ENCODE data around the gene ZMYM3. TPM values are rescaled to one million over a fixed set of nuclear protein-coding genes. Genes with fewer than 3 reads are reported as not detected.
"Not testable (repeated sequence)": the region's sequence is repeated elsewhere in the genome, so short reads cannot be mapped to it uniquely, and the experiment has no call there.

The ZMYM3 gene
- 10 to 100 TPM in 3 of 4 donors, 1 to 10 TPM in 1; 9.9 to 19.0 (median 16.8) TPM for total RNA-seq

GRCh38 chrX:71254092-71254963, at the start of gene ZMYM3:
ZMYM3 (minus strand) TSS chrX:71254140; CDS start chrX:71253255, 885 bp downstream.
- H3K36me3 ChIP-seq: peaks cover 0 to 16% (median 12%) of the 10 kb centered on the region in 4 donors
- peaks cover 6 to 26% (median 21%) of the 10 kb centered on the region in 4 donors for H3K4me1 ChIP-seq
- H3K27ac ChIP-seq (replicated peaks in 1 of 4): peak within 1 kb of the TSS; percentile 85 to 91 (median 89)
- H3K4me3 ChIP-seq: peak within 1 kb of the TSS; percentile 65 to 80 (median 68)
- H3K27me3 ChIP-seq: no peaks in the 10 kb centered on the region
- H3K9me3 ChIP-seq: no peaks in the 10 kb centered on the region
- peak; percentile 93 for DNase-seq (ENCODE audit: extremely low spot score)
- intact Hi-C loops (cut with DNase I): loop anchor here (10.0 kb wide), 2 partner anchors 110 to 130 kb away; partner anchors contain the start of gene TAF1
- no peak for TF ChIP-seq EP300 (IDR thresholded peaks at IDR 0.05)
- no peak for TF ChIP-seq POLR2A (IDR thresholded peaks at IDR 0.05; ENCODE audit: low read depth)
- peak in 1 of 3 experiments; percentile 14 for TF ChIP-seq CTCF (IDR thresholded peaks at IDR 0.05)
- TF ChIP-seq POLR2AphosphoS5 (IDR thresholded peaks at IDR 0.05): peak; percentile 68 to 71
- 34% methylated on average over 32 of the region's 54 CpGs for WGBS

DNA sequence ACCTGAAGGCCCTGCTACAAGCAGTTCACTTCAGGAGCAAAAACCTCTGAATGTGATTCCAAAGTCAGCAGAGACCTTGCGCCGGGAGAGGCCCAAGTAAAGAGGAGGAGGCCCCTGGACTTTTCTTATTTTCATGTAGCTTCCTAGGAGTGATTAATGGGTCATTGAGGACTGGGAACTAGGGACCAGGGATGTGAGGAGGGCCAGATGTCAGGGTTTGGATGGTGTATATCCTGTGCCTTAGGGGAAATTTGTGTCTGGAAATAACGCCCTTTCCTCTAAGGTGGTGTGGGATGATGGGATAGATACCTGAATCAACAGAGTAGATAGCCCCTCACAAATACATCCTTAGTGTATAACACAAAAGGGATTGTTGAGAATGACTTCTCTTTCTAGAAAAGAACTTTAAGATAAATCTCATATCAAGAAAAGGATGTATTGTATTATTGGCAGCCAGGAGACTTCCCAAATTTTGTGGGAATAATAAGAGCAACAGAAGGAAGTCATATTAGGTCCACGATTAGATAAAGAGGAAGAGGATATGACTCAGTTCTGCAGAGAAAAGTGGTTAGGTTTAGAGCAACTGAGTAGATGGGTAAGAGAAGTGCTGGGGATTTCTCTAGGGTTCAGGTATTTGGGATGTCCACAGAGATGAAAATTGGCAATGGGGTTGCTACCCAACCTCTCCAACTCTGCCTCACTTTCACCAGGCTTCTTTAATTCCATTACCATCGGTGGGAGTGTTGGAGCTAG, 48.7 kb upstream of the ZMYM3 start:
- Histone ChIP-seq H3K4me3 (peak overlapping the region; percentile 39 to 51 (median 50)), H3K27ac (replicated peaks in 1 of 4) (peak overlapping the region; percentile 62 to 79 (median 76)), H3K27me3 (no peaks in the 10 kb centered on the region), H3K4me1 (peaks cover 0 to 33% (median 21%) of the 10 kb centered on the region in 4 donors), H3K9me3 (no peaks in the 10 kb centered on the region), H3K36me3 (peaks cover 23 to 31% (median 27%) of the 10 kb centered on the region in 4 donors)
- DNase-seq (ENCODE audit: extremely low spot score): no peak
- WGBS: 57% methylated on average over 3 of the region's 5 CpGs
- intact Hi-C loops (cut with DNase I): no loop called here
- no peak for TF ChIP-seq POLR2AphosphoS5 (IDR thresholded peaks at IDR 0.05)
- no peak for TF ChIP-seq CTCF (IDR thresholded peaks at IDR 0.05)
- no peak for TF ChIP-seq POLR2A (IDR thresholded peaks at IDR 0.05; ENCODE audit: low read depth)
- no peak for TF ChIP-seq EP300 (IDR thresholded peaks at IDR 0.05)

DNA sequence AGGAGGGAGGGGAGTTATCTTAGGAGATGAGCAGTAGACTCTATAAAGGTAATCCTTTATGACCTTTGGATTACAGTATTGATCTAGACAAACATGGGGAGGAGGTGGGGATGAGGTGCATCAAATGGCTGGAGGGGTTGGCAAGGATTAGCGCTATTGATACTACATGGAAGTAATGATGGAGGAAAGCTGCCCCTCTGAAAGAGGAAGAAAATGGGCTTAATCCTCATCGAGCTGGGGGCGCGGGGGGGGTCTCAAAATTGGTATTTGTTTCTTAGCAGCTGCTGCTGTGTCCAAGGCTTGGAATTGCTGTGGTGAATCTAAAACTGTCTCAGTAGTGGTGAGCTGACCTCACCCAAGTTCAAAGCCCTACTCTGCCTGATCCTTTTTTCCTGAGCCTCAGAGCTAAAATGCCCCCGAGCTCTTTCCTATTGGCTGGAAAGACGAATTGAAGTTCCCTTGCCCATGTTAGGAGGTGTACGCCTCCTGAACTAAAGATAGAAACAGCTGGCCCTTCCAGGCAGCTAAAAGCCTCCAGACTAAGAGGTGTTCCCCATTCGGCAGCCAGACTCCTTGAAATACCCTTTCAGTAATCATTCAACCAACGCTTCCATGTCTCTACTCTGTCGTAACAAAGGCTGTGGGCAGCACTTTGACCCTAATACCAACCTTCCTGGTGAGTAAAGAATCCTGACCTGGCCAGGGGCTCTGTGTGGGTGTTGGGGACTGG, 47.4 kb upstream of the ZMYM3 start, which contains the start of gene ITGB1BP2:
Gene ITGB1BP2 (plus strand): TSS at position 556 of the 730 bp plus-strand sequence. CDS start 57 bp downstream, at position 613.
- Histone ChIP-seq H3K9me3 (no peaks in the 10 kb centered on the region), H3K4me3 (peak within 1 kb of the TSS; percentile 39 to 51 (median 50)), H3K27me3 (no peaks in the 10 kb centered on the region), H3K27ac (replicated peaks in 1 of 4) (peak within 1 kb of the TSS; percentile 62 to 79 (median 76)), H3K36me3 (peaks cover 33 to 44% (median 40%) of the 10 kb centered on the region in 4 donors), H3K4me1 (peaks cover 0 to 33% (median 21%) of the 10 kb centered on the region in 4 donors)
- TF ChIP-seq POLR2AphosphoS5 (IDR thresholded peaks at IDR 0.05) (peak; percentile 53 to 87), CTCF (IDR thresholded peaks at IDR 0.05) (no peak), POLR2A (IDR thresholded peaks at IDR 0.05; ENCODE audit: low read depth) (no peak)
- no peak for DNase-seq (ENCODE audit: extremely low spot score)
- WGBS: 58% methylated on average over 7 of the region's 10 CpGs
- intact Hi-C loops (cut with DNase I): no loop called here

GRCh38 chrX:71300495-71300894, 46.6 kb upstream of the ZMYM3 start:
- 77% methylated on average over 7 of the region's 7 CpGs for WGBS
- peak overlapping the region; percentile 62 to 79 (median 76) for H3K27ac ChIP-seq (replicated peaks in 1 of 4)
- H3K9me3 ChIP-seq; H3K4me3 ChIP-seq; H3K27me3 ChIP-seq; DNase-seq (ENCODE audit: extremely low spot score); intact Hi-C loops (cut with DNase I): not testable (repeated sequence)
- peaks cover 0 to 33% (median 21%) of the 10 kb centered on the region in 4 donors for H3K4me1 ChIP-seq
- H3K36me3 ChIP-seq: peaks cover 34 to 52% (median 47%) of the 10 kb centered on the region in 4 donors

- intact Hi-C loops (cut with DNase I); H3K4me3 ChIP-seq; H3K9me3 ChIP-seq; DNase-seq (ENCODE audit: extremely low spot score); H3K27me3 ChIP-seq: not testable (repeated sequence)
- 76% methylated on average over 7 of the region's 7 CpGs for WGBS
- Histone ChIP-seq H3K27ac (replicated peaks in 1 of 4) (peak overlapping the region in 2 of 4 donors; percentile 75 to 78), H3K36me3 (peaks cover 38 to 56% (median 51%) of the 10 kb centered on the region in 4 donors), H3K4me1 (peaks cover 0 to 33% (median 21%) of the 10 kb centered on the region in 4 donors)
Measured at GRCh38 chrX:71300064-71300463, 46.1 kb upstream of the ZMYM3 start.
